Ovary (tissue), 3 donors: ENCODE measurements around the gene ZNF316.

Source experiments
- CTCF ChIP-seq, 3 donors: fragments of 450-650 bp in 2 of 3; fragments of 200-600 bp in 1 of 3; IDR thresholded peaks; one replicate each; pipeline versions ENCODE4 v1.5.1 to v1.8.0; 2016 to 2022; ENCODE audit warnings: antibody characterized with exemption in 3 of 3, mild to moderate bottlenecking in 1 of 3
- EP300 ChIP-seq: sonication (generic); formaldehyde crosslinking; IDR thresholded peaks from one replicate; pipeline ENCODE4 v1.6.1; 2017; ENCODE audit warnings: antibody characterized with exemption
- POLR2A ChIP-seq: fragments of 450-650 bp; IDR thresholded peaks from one replicate; pipeline ENCODE4 v1.6.1; 2017; ENCODE audit warnings: antibody characterized with exemption, mild to moderate bottlenecking, moderate library complexity
- donor health status: DM: no; HTN: no; CAD: no.

DNA sequence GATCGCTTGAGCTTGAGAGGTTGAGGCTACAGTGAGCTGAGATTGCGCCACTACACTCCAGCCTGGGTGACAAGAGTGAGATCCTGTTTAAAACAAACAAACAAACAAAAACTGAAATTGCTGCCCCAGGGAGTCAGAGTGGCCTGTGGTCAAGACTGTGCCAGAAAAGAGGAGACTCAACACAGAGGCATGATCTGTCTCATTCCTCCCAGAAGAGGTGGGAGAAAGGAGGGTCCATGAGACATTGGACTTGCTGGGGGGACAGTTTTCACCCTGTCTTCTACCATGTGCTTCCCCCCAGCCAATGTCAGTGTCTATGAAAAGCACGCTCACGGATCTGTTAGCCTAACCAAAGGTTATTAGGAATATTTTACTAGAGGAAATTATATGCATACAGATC, 18.5 kb upstream of the ZNF316 start:
- TF ChIP-seq POLR2A (no peak), CTCF (IDR thresholded peaks at IDR 0.05) (no peak), EP300 (no peak)
